ENCODE measurements around the gene CCDC15. TPM values are rescaled to one million over a fixed set of nuclear protein-coding genes. Genes with fewer than 3 reads are reported as not detected.
"Not testable (repeated sequence)": the region's sequence is repeated elsewhere in the genome, so short reads cannot be mapped to it uniquely, and the experiment has no call there.

CCDC15 gene
- total RNA-seq, 1 experiment from 2014 or later = 4.0 TPM

- no peak for DNase-seq
- H3K27ac Mint-ChIP-seq (ENCODE audit: unreplicated experiment) = no peak overlapping the region
- H3K4me1 Mint-ChIP-seq (ENCODE audit: low read depth, unreplicated experiment) = no peaks in the 10 kb centered on the region
- no peaks in the 10 kb centered on the region for H3K27me3 Mint-ChIP-seq (ENCODE audit: insufficient read depth, unreplicated experiment)
- POLR2A ChIA-PET = no interaction called here
- no peaks in the 10 kb centered on the region for H3K9me3 ChIP-seq
- H3K27me3 ChIP-seq (replicated peaks; ENCODE audit: control insufficient read depth, insufficient read depth, low read length) = no peaks in the 10 kb centered on the region
- no peaks in the 10 kb centered on the region for H3K36me3 ChIP-seq (ENCODE audit: control insufficient read depth, insufficient read depth, low read length)
- CTCF ChIA-PET = interaction anchor here (1.1 to 2.1 kb wide), 2 partner anchors 78 to 117 kb away, joined by 6 to 14 read pairs; no protein-coding TSS in a partner anchor
- intact Hi-C loops (cut with micrococcal nuclease; ENCODE audit: unreplicated experiment) = loop anchor here (1.0 kb wide), 2 partner anchors 78 to 157 kb away; partner anchors contain the start of gene TMEM218
- TF ChIP-seq CTCF (IDR thresholded peaks at IDR 0.05; ENCODE audit: insufficient read depth in 1 of 2, low read depth in 1 of 2, low read length in 1 of 2, severe bottlenecking in 1 of 2, unreplicated experiment in 1 of 2) = no peak
- TSS peak; percentile 64 for BruUV-seq (replicated peaks)
- no peaks in the 10 kb centered on the region for H3K36me3 Mint-ChIP-seq (ENCODE audit: insufficient read depth, unreplicated experiment)
- no peak overlapping the region for H3K4me3 Mint-ChIP-seq (ENCODE audit: unreplicated experiment)
- peaks cover 5% of the 10 kb centered on the region; the same call in 1 of the 2 replicates for H3K4me1 ChIP-seq
- no peaks in the 10 kb centered on the region for H3K9me3 Mint-ChIP-seq (ENCODE audit: unreplicated experiment)
- peak overlapping the region; percentile 65 for H3K4me3 ChIP-seq (ENCODE audit: low read depth, low read length)
These were observed 571 bp downstream of the CCDC15 start for GRCh38 chr11:124954590-124954955.

- Histone ChIP-seq H3K4me1 (peaks cover 5% of the 10 kb centered on the region; the same call in 1 of the 2 replicates), H3K36me3 (ENCODE audit: control insufficient read depth, insufficient read depth, low read length) (no peaks in the 10 kb centered on the region), H3K27me3 (replicated peaks; ENCODE audit: control insufficient read depth, insufficient read depth, low read length) (no peaks in the 10 kb centered on the region), H3K4me3 (ENCODE audit: low read depth, low read length) (peak overlapping the region; percentile 65), H3K9me3 (no peaks in the 10 kb centered on the region)
- TF ChIP-seq CTCF (IDR thresholded peaks at IDR 0.05; ENCODE audit: insufficient read depth in 1 of 2, low read depth in 1 of 2, low read length in 1 of 2, severe bottlenecking in 1 of 2, unreplicated experiment in 1 of 2) = no peak
- Mint-ChIP-seq H3K36me3 (ENCODE audit: insufficient read depth, unreplicated experiment) (no peaks in the 10 kb centered on the region), H3K9me3 (ENCODE audit: unreplicated experiment) (no peaks in the 10 kb centered on the region), H3K4me1 (ENCODE audit: low read depth, unreplicated experiment) (no peaks in the 10 kb centered on the region), H3K27me3 (ENCODE audit: insufficient read depth, unreplicated experiment) (no peaks in the 10 kb centered on the region), H3K27ac (ENCODE audit: unreplicated experiment) (no peak overlapping the region), H3K4me3 (ENCODE audit: unreplicated experiment) (no peak overlapping the region)
- ChIA-PET POLR2A (no interaction called here), CTCF (interaction anchor here (2.1 kb wide), 1 partner anchor 79 kb away, joined by 14 read pairs; no protein-coding TSS in a partner anchor)
- DNase-seq = no peak
- intact Hi-C loops (cut with micrococcal nuclease; ENCODE audit: unreplicated experiment) = no loop called here
- BruUV-seq (replicated peaks) = no TSS peak
These were observed 1.0 kb downstream of the CCDC15 start for GRCh38 chr11:124955035-124955434.

GRCh38 chr11:124961972-124962609 is 8.1 kb downstream of the CCDC15 start:
- intact Hi-C loops (cut with micrococcal nuclease; ENCODE audit: unreplicated experiment) = loop anchor here (1.0 to 10.0 kb wide), 11 partner anchors 100 to 913 kb away; partner anchors contain the start of gene SLC37A2
- Histone ChIP-seq H3K27me3 (replicated peaks; ENCODE audit: control insufficient read depth, insufficient read depth, low read length) (no peaks in the 10 kb centered on the region), H3K4me3 (ENCODE audit: low read depth, low read length) (no peak overlapping the region), H3K4me1 (no peaks in the 10 kb centered on the region), H3K36me3 (ENCODE audit: control insufficient read depth, insufficient read depth, low read length) (no peaks in the 10 kb centered on the region), H3K9me3 (no peaks in the 10 kb centered on the region)
- Mint-ChIP-seq H3K9me3 (ENCODE audit: unreplicated experiment) (no peaks in the 10 kb centered on the region), H3K4me1 (ENCODE audit: low read depth, unreplicated experiment) (no peaks in the 10 kb centered on the region), H3K4me3 (ENCODE audit: unreplicated experiment) (no peak overlapping the region), H3K27ac (ENCODE audit: unreplicated experiment) (no peak overlapping the region), H3K27me3 (ENCODE audit: insufficient read depth, unreplicated experiment) (peaks cover 4% of the 10 kb centered on the region), H3K36me3 (ENCODE audit: insufficient read depth, unreplicated experiment) (no peaks in the 10 kb centered on the region)
- peak in 1 of 2 experiments; percentile 76 for DNase-seq
- TF ChIP-seq CTCF (IDR thresholded peaks at IDR 0.05; ENCODE audit: insufficient read depth in 1 of 2, low read depth in 1 of 2, low read length in 1 of 2, severe bottlenecking in 1 of 2, unreplicated experiment in 1 of 2) = peak; percentile 86 to 90
- no TSS peak for BruUV-seq (replicated peaks)
- POLR2A ChIA-PET = no interaction called here
- CTCF ChIA-PET = no interaction called here

GRCh38 chr11:124968197-124968596 is 14.2 kb downstream of the CCDC15 start:
- CTCF ChIA-PET; H3K36me3 Mint-ChIP-seq (ENCODE audit: insufficient read depth, unreplicated experiment); H3K9me3 ChIP-seq; H3K9me3 Mint-ChIP-seq (ENCODE audit: unreplicated experiment); H3K4me1 Mint-ChIP-seq (ENCODE audit: low read depth, unreplicated experiment); H3K4me3 ChIP-seq (ENCODE audit: low read depth, low read length); DNase-seq; H3K27me3 ChIP-seq (replicated peaks; ENCODE audit: control insufficient read depth, insufficient read depth, low read length); POLR2A ChIA-PET; H3K4me1 ChIP-seq; H3K27ac Mint-ChIP-seq (ENCODE audit: unreplicated experiment); BruUV-seq (replicated peaks); H3K27me3 Mint-ChIP-seq (ENCODE audit: insufficient read depth, unreplicated experiment); H3K36me3 ChIP-seq (ENCODE audit: control insufficient read depth, insufficient read depth, low read length); H3K4me3 Mint-ChIP-seq (ENCODE audit: unreplicated experiment): not testable (repeated sequence)
- intact Hi-C loops (cut with micrococcal nuclease; ENCODE audit: unreplicated experiment) = loop anchor here (10.0 kb wide), 1 partner anchor 257 kb away; no protein-coding TSS in a partner anchor

All from Caco-2 (cell line).